Tongue (tissue), 2 donors: Measurements from ENCODE around the gene GLIS1. TPM values are rescaled to one million over a fixed set of nuclear protein-coding genes. Genes with fewer than 3 reads are reported as not detected.
A peak's percentile ranks its signal among the peaks of the same experiment; 100 is the strongest.

Experiments used
- DNase-seq: peaks from one replicate; pipeline ENCODE4 v3.0.0-alpha.2; 2015
- total RNA-seq: library from RNA; depleted of rRNA; stranded (reverse); fragments of >200 nt; gene quantifications from one replicate; pipeline ENCODE4 v1.2.3, GENCODE V29; 2014

Gene GLIS1
- total RNA-seq, 1 donor from 2014 or later = 0.21 TPM

DNA sequence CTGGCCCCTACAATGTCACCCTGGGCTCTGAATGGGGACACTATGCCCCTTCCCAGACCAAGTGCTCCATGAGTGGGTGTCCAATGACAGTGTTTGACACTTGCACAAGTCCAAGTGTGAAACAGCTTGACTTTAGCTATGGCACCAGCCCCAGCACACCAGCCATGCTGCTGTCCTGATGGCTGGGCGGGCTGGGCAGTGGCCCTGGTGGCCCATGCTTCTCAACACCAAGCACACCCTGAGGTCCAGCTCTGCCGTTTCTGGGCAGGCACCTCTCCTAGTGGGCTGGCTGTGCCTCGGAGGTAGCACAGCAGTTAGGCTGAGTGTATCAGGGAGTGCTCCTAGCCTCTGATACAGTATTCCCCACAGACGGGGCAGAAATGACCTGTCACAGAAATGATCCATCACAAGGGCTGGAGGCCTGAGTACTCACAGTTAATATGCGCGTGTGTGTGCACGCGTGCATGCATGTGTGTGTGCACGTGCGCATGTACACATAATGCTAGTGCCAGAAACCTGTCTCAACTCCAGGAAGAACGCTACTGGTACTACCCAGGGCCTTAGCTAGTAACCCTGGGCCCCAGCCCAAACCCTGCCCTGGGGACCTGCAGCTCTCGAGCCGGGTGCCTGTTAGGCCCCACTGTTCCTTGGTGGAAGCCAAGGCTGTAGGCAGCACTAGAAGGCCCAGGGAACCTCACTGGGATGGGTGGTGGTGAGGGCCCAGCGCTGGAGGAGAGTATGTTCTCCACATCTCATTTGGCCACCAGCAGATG lies 145.8 kb downstream of the GLIS1 start:
- no peak for DNase-seq

DNA sequence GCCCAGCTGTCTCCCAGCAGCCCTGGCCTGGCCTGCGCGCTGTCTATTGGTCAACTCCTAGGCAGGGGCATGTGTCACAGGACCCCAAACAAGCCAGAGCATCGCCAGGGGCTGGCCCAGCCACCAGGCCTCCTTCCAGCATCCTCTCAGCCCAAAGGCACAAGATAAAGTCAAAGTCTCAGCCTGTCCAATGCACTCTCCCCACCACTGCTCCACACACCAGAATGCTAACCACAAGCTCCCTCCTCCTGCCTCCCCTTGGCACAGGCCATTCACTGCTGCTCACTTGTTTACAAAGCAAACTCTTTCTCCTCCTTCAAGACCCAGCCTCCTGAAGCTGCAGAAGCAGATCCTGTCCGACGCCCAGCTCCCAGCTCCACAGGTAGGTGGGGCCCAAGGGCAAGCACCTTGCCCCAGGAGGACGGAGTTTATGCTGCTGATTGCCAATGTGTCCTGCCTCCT lies 146.4 kb downstream of the GLIS1 start:
- peak; percentile 63 for DNase-seq

DNA sequence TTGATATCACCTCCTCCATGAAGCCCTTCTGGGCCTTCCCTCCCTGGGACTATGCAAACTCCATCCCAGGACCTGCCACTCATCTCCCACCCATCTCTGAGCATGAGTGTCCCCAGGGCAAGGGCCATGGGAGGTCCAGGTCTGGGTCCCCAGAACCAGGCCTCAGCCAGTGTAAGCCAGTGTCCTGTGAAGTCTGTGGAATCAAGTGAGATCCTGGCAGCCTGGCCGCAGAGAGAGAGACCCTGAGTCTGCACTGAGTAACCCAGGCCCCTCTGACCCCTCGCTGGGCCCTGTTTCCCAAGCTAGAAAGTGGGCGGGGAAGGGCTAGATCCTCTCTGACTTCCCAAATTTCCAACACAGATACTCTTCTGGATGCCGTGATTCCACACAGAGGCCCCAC lies 147.0 kb downstream of the GLIS1 start:
- no peak for DNase-seq

DNA sequence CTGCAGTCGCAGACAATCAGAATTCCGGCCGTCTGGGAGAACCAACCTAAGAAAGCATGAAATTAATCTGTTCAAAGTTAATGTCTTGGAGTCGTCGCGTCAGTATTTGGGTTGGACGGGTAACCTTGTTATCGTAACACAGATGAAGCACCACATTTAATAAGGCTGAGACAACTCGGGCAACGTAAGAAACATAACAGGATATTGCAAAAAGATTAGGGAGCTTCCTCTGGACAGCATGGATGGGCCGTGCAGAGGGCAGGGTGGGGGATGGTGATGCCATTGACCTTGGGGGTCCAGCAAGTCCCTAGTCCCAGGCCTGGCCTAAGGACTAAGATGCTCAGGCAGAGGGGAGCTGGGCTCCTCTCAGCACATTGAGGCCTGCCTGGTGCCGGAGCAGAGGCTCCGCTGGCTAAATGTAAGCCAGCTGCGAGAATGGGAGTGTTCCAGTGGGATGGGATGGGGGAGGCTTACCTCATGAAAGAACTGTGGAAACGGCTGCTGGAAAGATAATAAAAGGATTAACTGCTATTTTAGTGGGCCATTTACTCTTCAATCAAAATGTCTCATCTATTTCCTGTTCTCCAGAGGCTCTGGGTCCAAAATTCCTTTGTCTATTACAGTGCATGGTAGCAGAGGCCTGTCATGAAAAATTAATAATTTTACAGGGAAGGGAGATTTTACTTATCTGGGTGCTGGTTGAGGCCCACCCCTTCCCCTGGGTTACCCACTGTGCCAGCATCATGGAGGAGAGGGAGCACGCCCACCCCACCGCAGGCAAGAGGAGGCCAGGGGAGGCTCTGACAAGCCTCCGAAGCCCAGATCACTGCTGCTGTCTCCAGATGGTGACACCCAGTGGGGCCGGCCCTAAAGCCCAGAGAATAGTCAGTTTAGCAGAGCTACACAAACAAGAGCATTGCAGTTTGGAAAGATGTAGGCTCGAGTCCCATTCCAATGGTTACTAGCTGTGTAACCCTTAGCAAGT lies 148.1 kb downstream of the GLIS1 start:
- peak; percentile 64 for DNase-seq

DNA sequence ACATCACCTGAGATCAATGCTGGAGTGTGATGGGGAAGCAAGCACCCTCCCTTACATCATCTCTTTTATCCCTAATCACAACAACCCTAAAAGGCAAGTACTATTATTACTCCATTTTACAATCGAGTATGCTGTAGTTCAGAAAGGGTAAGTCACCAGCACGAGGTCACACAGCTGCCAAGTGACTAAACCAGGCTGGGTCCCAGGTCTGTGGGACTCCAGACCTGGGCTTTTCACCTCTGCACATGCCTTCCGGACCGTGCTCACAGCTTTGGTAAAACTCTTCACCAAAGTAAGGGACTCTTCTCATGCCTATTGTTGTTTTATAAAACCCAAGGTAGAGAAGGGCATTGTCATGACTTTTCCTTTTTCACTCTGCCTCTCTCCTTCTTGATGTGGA lies 148.9 kb downstream of the GLIS1 start:
- no peak for DNase-seq

DNA sequence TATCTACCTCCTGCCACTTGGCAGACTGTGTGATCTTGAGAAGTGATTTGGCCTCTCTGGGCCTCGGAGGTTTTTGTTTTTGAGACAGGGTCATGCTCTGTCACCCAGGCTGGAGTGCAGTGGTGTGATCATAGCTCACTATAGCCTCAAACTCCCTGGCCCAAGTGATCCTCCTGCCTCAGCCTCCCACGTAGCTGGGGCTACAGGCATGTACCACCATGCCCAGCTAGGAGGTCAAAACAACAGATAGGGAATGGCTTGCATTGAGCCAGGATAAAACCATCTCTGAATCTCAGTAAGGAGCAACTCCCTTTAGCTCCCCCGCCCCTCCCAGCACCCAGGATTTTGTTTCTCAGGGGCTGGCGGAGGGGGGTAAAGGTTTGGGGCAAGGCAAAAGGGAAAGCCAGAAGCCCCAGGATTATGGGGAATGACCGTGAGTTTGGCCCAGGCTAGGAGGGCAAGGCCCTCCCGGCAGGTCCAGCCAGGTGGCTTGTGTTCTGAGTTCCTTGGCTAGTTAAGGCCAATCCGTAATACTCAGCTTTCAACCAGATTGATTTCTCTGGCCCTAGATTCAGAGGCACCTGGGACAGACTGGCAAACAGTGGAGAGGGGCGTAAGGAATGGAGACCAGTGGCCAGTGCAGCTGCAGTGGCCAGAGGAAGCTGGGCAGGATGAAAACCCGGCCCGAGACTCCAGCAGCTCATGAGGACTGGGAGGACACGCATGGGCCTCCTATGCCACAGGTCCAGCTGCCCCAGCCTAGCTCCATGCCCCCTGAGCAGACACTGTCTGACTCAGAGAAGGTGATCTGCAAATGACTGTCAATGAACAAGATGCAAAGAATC lies 149.7 kb downstream of the GLIS1 start:
- no peak for DNase-seq

DNA sequence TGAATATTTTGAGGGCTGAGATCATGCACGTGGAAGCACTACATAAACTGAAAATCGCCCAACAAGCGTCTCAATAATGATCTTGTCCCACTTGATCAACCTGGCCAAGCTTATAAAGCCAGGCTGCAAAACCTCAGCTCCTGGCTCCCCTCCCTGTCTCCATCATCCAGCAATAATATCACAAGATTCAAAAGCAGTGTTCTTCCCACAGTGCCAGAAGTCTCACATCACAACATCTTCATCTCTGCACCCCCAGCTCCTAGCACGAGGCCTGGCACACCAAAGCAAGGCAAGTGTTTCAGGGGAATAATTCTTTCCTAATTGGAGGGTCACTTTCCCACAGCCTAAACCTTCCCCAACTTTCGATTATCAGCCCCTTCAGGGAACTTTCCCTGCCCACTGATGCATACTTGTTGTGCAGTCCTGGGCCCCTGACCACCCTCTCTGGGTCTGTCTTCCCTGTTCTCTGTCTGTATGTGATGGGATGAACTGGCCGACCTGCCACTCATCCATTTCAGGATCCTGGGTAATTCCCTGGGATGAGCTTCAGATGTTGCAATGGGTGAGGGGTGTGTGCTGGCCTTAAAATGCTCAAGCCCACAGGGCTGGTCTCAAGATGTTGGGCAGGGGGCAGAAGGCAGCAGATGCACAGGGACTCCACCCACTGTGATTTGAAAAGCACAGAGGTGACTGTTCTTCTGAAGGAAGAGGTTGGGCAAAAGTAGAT lies 150.7 kb downstream of the GLIS1 start:
- no peak for DNase-seq

DNA sequence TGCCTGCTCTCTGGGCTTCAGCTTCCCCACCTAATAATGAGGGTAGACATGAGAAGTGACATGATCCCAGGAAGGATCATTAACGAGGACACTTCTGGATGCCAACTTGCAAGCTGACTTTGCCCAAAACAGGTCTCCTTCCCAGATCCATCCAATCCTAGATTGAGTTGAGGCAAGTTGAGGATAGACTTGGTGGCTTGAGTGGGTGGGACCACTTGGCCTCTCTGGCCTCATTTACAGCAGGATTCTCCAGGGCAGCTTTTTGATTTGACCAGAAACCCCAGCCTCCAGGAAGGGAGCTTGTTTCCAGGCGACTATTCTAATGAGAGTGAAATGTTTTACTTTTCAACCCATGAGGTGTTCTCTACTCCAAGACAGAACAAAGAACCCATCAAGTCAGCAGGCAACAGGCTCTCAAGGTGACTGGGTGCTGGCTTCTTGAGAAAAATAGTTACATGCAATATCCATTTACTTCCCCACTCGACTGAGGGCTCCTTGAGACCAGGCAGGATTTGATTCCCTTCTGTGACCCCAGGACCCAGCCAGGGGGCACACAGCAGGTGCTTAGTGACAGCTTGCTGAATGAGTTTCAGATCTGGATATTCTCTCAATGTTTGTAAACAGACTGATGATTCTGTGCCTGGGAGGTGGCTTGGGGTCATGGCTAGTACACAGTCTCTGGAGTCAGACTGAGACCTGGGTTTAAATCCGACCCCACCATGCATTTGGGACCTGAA lies 151.5 kb downstream of the GLIS1 start:
- DNase-seq = no peak

DNA sequence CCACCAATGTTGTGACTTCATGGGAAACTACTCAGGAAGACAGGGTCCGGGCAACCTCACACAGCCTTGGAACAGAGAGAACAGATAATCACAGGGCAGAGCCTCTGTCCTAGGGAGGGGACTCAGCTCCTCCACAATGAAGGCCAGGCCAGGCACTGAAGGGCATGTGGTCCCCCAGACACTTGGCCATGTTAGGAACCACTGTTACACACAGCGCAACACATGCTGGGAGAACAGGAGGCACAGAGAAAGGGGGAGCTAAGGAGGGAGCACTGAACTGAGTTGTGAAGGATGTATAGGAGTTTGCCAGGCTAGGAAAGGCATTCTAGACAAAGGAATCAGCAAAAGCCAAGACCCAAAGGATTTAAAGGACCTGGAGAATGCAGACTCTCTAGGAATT lies 152.2 kb downstream of the GLIS1 start:
- DNase-seq = no peak

DNA sequence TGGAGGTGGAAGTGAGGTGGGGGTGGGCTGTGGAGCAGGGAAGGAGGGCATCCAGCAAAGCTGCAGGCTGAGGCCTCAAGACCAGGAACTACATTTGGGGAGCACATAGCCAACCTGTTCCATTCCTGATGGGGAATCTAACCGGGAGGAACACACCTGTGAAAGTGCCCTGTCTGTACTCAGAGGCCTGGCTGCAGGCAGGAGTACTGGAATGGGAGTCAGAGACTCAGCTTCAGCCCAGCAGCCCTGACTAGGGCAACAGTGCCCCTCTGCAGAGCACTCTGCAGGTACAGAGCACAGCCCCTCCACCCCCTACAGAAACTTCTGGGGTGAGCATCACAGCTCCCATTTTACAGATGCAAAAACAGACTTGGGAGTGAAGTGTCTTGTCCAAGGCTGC lies 153.4 kb downstream of the GLIS1 start:
- DNase-seq = no peak

DNA sequence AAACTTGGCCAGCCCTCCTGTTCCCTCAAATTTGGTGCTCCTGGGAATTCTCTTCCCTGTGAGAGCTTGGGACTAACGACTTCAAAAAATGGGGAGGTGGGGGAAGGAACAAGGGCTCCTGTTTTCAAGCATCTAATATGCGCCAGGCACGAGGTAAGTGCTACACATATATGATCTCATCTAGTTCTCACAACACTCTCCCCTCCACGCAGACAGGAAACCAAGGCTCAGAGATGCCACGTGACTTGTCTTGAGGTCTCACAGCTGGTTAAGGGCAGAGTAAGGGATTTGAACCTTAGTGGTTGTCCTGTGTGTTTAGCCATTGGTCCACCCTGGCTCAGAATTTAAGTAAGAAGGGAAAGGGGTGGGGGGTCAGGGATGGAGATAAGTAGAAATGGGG lies 153.8 kb downstream of the GLIS1 start:
- DNase-seq = peak; percentile 37

DNA sequence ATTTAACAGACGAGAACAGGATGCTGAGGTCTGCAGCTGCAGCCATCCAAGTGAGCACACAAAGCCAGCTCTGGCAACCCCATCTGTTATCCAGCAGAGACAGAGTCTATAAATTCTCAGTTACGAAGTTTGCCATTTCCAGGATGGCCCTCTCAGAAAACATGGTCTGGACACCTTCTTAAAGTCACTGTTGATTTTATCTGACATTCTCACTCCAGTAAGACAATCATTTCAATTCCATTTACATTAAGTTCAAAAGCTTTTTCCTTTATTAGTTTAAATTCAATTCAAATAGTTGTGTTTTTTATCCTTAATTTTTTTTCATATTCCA lies 154.2 kb downstream of the GLIS1 start:
- no peak for DNase-seq

DNA sequence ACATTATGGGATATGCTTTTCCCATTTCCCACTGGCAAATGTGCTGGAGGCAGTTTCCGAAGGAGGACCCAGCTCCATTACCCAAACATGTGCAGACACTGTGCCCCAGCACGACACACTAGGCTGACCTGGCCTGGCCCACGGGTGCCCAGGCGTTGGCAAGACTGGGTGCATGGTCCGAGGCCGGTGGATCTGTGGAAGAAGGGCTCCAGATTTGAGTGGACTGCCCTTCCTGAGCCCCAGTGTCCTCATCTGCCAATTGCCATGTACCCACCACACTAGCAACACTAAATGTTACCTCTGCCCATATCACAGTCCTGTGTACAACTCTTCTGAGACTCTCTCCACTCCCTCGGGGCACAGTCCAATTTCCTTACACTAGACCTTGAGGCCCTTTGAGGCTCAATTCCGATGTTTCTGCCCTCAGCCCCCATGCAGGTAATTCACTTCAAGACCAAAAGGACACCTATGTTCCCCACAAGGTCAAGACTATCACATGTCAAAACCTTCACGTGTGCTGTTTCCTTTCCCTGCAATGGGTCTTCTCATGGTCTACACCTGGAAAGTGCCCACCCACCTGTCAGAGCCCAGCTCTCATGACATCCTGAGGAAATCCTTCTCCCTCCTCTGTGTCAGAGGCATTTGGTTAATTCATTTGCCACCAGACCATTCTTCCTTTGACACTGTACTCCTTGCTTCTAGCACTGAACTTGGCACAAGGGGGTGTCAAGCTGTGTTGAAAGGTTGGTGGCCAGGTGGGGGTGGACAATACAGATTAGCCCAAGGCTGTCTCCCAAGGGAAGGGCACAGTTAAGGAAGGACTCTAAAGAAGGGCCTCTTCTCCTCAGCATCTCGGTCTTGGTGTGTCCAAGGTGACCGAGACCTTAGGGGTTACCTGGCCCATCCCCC lies 154.8 kb downstream of the GLIS1 start:
- no peak for DNase-seq

DNA sequence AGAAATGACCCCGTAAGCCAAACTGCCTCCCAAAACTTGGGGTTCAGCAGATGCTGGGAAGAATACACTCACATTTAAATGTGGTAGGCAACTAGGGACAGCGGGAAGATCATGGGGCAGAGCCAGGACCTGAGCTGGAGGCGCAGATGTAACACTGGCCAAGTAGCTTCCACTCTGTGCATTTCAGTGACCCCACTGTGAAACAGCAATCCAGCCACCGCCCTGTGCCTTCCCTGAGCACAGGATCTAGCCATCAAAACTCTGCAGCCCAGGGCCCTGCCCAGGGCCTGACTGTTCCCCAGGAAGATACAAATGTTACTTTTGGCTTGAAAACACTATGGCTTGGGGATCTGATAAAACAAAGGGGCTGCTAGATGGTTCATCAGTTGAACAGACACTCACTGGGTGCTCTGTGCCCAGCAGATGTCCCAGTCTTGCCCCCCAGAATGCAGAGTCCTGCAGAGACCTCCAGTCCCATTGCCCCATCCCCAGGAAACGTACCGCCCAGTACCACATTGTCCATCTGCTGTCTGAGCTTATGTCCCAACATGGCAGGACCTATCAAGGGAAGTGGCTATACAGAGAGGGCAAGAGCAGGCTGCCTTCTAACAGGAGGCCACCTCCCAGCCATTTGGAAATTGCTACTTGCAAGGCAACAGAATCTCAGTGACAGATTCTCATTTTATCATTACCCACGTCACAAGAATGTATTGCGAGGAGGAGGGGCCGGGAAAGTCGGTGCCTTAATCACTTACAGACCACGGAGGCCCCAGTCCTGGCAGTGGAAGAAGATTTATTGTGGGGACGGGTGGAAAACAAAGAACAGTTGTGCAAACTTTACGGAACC lies 155.7 kb downstream of the GLIS1 start:
- peak; percentile 58 for DNase-seq

DNA sequence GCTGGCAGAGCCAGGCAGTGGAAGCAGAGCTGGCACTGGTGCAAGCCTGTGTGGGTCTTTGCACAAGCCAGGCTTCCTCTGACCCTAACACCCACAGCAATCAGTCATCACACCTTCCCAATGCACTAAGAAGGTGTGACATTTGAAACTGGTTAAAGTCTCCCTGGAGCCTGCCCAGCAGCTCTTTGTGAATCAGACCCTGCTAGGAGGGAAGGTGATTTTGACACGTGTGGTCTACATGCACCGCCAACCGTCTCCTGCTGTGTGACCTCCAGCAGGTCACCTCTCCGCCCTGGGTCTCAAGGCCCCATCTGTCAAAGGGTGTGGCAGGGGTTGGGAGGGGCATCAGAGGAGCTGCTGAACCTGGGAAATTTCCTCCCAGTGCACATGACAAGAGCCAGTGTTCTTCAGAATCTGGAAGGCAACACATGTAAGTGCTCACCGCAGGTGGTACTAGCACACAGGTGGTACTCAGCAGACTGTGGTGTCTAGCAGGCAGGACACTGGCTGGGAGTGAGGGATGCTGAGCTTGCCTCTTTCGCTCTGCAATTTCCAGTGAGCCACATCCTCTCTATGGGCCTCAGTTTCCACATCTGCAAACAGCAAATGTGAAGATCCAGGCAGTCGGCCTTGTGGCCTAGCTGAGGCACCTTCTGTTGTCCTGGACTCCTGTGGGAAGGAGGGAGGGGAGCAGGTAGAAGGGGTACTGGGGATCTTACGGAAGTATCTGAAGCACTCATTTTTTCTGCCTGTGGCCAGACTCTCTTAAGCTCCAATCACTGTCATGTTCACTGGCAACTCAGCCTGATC lies 156.5 kb downstream of the GLIS1 start:
- no peak for DNase-seq

DNA sequence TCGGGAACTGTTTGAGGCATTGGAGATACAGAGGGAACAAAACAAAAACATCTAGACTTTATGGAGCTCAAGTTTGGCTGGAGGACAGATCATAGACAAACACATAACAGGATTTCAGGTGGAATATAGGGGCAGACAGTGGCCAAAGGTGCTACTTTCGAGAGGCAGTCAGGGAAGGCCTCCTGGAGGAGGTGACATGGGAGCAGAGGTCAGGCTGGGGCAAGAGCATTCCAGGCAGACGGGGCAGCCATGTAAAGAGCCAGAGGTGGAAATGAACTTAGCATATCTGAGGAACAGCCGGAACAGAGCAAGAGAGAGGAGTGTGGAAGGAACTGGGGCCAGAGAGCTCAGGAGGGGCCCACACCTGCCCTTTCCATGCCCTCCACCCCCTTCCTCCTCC lies 157.5 kb downstream of the GLIS1 start:
- no peak for DNase-seq

DNA sequence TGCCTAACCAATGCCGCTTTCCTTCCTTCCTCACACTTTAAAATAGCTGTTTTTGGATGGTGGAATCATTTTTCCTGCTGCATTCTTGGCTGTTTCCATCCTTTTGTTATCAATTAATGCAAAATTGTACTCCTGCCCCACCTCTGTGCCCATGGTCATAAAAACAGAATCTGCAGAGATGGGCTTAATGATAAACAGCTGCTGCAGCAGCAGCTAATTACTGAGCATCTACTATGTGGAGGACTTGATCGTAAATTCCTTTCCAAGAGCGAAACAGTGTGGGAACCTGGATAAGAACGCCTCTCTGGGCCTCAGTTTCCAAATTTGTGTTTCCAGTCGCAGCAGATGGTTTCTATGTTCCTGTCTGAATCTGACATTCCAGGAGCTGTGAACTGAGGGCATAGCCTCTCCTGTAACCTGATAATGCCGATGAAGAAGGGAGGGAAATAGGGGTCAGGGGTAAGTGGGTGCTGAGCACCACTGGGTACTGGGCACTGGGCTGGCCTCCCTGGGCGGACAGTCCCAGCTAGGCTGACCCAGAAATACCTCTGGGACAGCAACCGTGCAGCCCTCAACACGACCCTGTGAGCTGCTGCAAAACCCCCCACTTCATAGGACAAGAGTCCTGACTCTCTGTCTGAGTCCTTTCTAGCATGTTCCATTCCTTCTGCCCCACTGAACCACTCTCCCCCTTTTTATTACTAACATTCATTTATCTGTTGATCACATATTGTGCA lies 158.1 kb downstream of the GLIS1 start:
- no peak for DNase-seq
